HG02759 (cell line): ENCODE measurements around the gene SMAD7.

Source experiments
- ATAC-seq: cut with Tn5 transposase; IDR thresholded peaks from one replicate; pipeline ENCODE4 v1.9.1; 2021; ENCODE audit warnings: mild to moderate bottlenecking, moderate library complexity; ENCODE audit not compliant: unreplicated experiment

The SMAD7 gene

GRCh38 chr18:48987821-48988220, 37.1 kb upstream of the SMAD7 start:
- ATAC-seq, result no peak

- ATAC-seq, result no peak
These were observed 36.3 kb upstream of the SMAD7 start for GRCh38 chr18:48986851-48987761.

GRCh38 chr18:48985161-48985560, 34.4 kb upstream of the SMAD7 start:
- ATAC-seq, result no peak

GRCh38 chr18:48983793-48984437, 33.1 kb upstream of the SMAD7 start:
- ATAC-seq, result no peak

GRCh38 chr18:48982266-48982665, 31.5 kb upstream of the SMAD7 start:
- no peak for ATAC-seq

GRCh38 chr18:48979944-48980890, 29.5 kb upstream of the SMAD7 start:
- no peak for ATAC-seq

- ATAC-seq, result no peak
These were observed 27.1 kb upstream of the SMAD7 start for GRCh38 chr18:48977914-48978313.

- ATAC-seq, result peak; percentile 80
These were observed 25.3 kb upstream of the SMAD7 start for GRCh38 chr18:48975817-48976649.

- ATAC-seq, result peak; percentile 10
These were observed 24.5 kb upstream of the SMAD7 start for GRCh38 chr18:48975120-48975816.

- ATAC-seq, result no peak
These were observed 23.7 kb upstream of the SMAD7 start for GRCh38 chr18:48974304-48975119.

GRCh38 chr18:48973731-48974130, 23.0 kb upstream of the SMAD7 start:
- no peak for ATAC-seq

GRCh38 chr18:48968412-48969215, 17.8 kb upstream of the SMAD7 start:
- no peak for ATAC-seq

- ATAC-seq, result no peak
These were observed 16.8 kb upstream of the SMAD7 start for GRCh38 chr18:48967545-48967944.

GRCh38 chr18:48966523-48966922, 15.8 kb upstream of the SMAD7 start:
- no peak for ATAC-seq

GRCh38 chr18:48963586-48964470, 13.1 kb upstream of the SMAD7 start:
- no peak for ATAC-seq

GRCh38 chr18:48962994-48963561, 12.3 kb upstream of the SMAD7 start:
- ATAC-seq, result no peak
